HG02938 (cell line): ENCODE results near the gene OGA.
A peak's percentile ranks its signal among the peaks of the same experiment; 100 is the strongest.

Source experiments
- ATAC-seq: cut with Tn5 transposase; IDR thresholded peaks from one replicate; pipeline ENCODE4 v1.9.1; 2021; ENCODE audit warnings: mild to moderate bottlenecking, moderate library complexity; ENCODE audit not compliant: unreplicated experiment

OGA gene

DNA sequence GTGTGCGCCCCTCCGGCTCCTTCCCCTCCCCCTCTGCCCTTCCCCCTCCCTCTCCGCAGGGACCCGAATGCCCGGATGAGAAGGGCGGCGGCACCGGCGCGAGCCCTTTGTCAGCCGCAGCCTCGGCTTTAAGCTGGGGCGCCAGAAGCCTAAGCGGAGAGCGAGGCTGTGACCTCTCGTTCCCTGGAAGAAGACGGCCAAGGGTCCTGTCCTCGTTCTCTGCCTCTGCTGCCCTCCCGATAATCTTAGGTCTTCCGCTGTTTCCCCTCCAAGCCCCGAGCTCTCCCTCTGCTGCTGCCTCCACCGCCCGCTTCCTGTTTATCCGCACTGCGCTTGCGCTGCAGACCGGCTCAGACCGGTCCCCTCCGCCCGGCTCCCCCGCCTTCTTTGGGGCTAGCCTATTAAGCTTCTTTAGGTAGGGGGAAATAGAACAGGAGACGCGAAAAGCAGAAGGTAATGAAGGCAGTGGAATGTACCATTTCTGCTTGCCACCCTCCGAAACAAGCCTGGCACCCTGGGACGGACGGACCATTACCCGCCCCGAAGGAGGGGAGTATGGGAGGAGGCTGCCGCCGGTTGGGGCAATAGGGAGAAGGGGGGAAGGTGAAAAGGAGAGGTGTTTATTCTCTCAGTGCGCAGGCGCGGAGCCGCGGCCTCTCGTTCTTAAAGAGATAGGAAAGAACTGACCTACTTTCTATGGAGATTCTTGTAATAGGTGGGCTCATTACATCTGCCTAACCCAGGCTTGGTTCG, at the start of gene OGA:
OGA (minus strand) TSS at position 326 of the 753 bp plus-strand sequence. CDS start 422 bp downstream, outside the sequence.
- peak; percentile 85 for ATAC-seq

- ATAC-seq: no peak
Observed at GRCh38 chr10:101867931-101868330, 49.7 kb upstream of the OGA start.

DNA sequence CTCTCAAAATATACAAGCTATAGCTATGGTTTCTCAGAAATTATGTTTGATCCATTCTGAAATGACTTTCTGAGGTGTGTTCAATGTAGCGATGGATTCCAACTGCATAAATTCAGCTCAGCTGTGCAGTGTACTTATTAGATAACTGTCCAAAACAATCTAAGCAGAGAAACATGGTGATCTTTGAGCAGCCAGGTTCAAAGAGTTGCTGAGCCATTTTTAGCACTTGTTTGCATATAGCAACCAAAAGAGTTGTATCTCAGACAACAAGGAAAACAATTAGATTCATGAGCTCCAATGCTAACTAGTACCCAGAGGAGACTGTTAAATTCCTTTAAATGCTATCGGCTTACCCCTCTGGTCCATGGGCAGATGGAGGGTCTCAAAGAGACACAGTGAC, 41.3 kb upstream of the OGA start:
- ATAC-seq: no peak

- peak; percentile 87 for ATAC-seq
Observed at GRCh38 chr10:101858723-101859500, 40.7 kb upstream of the OGA start.

DNA sequence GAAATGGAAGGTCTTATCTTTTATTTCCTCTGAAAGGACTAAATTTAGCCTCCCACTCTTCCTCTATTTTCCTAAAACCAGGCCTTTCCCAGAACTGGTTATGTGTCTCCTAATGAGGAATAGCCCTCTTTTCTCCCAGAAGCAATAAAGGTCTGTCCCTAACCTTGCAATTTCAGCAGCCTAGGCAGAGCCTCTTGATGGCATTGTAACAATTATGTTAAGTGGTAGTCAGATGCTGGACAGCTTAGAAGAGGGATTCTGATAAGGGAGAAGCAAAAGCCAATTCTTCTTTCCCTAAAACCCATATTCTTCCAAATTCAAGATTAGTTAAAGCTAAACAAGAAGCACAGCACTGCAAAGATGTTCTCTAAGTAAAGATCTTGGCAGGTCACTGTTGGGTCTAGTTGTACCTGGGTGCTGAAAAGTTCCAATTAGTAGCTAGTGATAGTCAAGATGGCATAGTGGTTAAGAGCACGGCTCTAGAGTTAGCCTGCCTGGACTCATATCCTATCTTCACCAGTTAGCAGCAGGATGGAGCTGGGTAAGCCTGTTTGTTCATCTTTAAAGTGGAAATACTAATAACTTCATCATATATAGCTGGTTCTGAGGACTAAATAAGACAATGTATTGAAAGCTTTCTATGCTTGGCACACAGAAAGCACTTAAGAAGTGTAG, 39.7 kb upstream of the OGA start:
- ATAC-seq: no peak

- ATAC-seq: no peak
Observed at GRCh38 chr10:101856626-101857025, 38.4 kb upstream of the OGA start.

DNA sequence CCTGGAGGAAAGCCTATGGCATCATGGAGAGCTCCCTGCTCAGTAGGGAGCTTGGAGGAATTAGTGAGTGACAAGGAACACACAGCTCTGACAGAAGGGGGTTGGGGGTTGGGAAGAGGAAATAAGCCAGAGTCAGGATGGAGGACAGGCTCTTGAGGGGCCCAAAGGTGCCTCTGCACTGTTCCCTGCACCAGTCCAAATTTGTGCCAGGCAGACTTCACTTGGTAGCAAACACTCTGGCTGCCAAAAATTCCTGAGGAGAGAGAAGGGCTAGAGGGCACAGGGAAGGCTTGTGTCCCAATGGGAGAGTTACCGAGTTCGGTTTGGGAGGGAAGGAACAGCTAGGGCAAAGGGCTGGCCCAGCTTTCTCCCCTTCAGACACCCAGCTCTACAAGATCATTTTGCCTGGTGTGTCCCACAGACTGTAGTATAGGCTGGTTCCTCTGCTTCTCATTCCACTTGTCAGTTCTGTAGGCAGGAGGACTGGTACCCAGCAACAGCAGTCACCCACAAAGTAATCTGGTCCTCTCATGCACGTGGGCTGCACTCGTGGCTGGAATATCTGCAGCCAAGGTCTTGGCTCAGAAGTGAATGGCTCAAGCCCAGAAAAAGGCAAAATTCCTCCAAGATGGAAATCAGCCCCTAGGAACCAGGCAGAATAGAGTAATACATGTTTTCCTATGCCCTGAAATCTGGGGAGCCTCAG, 33.3 kb upstream of the OGA start:
- ATAC-seq: no peak

DNA sequence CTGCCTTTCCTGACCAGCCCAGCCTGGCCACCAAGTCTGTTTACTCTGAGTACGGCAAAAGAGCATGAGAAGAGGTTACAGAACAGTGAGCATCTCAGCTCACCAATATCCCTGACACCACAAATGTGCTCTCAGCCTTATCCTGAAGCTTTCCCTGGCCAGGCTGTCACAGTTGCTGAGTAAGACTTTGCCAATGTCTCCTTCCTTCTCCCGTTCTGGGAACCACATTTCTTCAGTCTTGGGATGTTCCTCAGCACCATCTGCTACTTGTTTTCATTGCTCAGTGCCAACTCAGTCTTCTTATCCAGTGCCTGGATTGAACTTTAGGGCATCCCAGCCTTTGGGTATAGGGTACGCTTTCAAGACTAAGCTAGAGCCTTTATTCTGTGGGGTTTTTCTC, 32.5 kb upstream of the OGA start:
- ATAC-seq: no peak

DNA sequence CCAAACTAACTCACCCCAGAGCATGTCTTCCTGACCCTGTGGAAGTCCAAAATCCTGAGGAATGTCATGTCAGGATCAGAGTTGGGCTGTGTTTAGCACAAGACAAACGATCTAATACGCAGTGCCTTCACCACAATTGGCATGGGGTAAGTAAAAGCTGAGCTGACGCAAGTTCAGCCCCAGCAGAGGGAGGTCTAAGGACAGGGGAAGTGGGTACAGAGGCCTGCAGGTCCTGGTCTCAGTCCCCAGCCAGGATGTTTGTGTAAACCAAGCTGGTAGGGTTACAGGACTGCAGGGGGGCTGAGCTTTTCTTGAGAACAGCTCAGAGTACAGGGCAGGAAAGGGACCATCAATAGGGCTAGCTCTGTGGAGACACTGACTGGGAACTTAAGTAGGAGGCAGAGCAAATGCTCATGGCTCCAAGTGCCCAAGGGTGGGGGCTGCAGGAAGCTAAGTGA, 30.7 kb upstream of the OGA start:
- no peak for ATAC-seq

GRCh38 chr10:101848408-101848807, 30.2 kb upstream of the OGA start:
- no peak for ATAC-seq

- no peak for ATAC-seq
Observed at GRCh38 chr10:101845893-101846292, 27.6 kb upstream of the OGA start.

DNA sequence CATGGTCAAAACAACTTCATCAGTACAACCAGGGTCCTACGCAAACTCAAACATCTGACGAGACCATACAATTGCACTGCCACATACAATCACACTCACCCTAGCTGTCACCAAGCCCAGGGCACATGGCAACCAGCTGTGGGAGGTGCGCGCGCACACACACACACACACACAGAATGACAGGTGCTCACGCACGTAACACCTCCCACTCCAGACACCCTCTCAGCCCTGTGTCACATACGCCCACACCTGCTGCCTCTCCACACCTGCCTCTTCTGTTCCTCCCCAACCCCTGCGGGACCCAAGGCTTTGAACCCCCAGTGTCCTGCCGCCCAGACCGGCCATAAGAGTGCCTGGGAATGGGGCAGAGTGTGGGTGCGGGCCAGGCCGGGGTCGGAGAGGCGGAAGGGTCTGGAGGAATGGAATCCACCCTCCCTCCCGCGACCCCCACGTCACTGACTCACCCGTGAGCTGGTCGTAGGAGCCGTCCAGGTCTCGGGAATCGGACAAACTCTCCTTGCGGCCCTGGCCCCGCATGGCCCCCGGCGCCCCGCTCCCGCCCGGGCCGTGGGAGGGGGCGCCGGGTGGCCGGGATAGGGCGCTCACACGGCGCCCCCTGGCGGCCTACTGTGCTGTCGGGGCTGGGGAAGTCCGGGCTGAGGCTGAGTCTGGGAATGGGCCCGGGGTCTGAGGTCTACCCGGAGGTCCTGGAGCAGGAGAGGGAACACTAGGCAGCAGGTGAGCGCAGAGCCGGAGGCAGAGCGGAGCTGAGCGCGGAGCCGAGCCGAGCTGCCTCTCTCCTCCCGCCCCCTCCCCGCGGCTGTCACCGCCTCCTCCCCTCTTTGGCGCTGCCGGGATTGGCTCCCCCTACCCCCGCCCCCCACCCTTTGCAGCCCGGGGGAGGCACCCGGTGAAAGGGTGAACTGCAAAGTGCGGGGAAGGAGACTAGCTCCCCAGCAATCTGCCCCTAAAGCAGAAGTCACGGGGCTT, 25.1 kb upstream of the OGA start, which contains the start of gene KCNIP2:
KCNIP2 (minus strand) TSS at position 769 of the 990 bp plus-strand sequence; CDS start at position 537, 232 bp downstream.
- no peak for ATAC-seq

GRCh38 chr10:101841826-101842225, 23.6 kb upstream of the OGA start:
- ATAC-seq: no peak

- ATAC-seq: peak; percentile 59
Observed at GRCh38 chr10:101840741-101841453, 22.7 kb upstream of the OGA start.

DNA sequence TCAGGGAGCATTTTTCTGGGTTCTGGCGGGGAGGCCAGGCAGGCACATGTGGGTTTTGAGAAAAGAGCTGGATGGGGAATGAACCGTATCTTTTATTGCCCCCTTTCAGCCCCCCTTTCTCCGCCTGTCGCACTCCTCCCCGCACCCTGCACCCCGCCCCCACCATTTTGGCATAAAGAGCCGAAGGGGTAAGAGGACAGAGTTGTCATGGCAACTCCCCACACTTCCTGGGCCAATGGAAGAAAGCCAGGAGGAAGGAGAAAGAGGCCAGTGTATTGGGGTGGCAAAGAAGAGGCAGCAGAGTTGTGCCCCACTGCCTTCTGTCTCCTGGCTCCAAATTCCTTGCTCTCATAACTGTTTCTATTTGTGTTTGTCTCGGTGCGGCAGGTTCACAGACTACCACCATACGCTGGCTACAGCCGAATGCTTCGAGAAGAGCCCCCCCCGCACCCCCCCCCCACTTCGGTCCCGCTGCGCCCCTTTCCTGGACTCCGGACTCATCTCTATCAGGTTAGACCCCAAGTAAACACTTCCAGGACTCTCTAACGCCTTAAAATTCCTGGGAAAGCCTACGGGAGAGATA, 21.9 kb upstream of the OGA start:
- no peak for ATAC-seq

DNA sequence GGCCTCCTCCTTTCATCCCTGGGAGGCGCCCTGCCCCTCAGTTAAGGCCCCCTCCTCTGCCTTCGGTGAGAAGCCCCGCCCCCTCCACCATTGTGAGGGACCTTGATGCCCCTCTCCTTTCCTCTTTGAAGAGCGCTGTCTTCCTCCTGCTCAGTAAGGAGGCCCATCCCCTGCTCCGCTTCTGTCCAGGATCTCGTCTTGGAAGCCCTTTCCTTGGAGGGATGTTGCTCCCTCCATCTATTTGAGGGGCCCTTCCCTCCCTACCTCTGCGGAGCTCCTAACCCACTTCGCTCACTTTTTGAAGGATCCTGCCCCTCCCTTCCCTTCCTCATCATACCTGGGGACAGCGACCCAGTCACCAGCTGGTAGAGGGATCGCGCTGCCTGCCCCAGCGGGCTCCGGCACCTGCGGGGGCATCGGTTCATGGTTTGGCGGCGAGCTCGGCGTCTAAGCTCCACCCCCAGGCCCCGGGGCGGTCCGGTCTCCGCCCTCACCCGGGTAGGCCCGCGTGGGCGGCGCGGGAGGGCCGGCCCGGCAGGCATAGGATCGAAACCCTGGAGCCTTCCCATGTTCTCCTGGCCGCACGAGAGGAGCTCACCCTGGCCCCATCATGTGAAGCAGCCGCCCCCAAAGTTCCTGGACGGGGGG, 21.3 kb upstream of the OGA start:
- no peak for ATAC-seq

- ATAC-seq: no peak
Observed at GRCh38 chr10:101839002-101839401, 20.8 kb upstream of the OGA start.

- no peak for ATAC-seq
Observed at GRCh38 chr10:101838416-101838970, 20.2 kb upstream of the OGA start.
